HL-60 (cell line): ENCODE results near the gene ROCK1.

Experiments
- POLR2AphosphoS5 ChIP-seq: IDR thresholded peaks from 2 replicates; pipeline ENCODE4 v1.6.1; 2012; ENCODE audit warnings: low read depth
- REST ChIP-seq: IDR thresholded peaks from 2 replicates; pipeline ENCODE4 v1.6.1; 2012; ENCODE audit warnings: low read depth; ENCODE audit not compliant: insufficient replicate concordance
- SPI1 ChIP-seq: IDR thresholded peaks from 2 replicates; pipeline ENCODE4 v1.6.1; 2012; ENCODE audit warnings: low read depth, mild to moderate bottlenecking, borderline replicate concordance
- TF ChIP-seq, protein P1 (sequence below): IDR thresholded peaks from one replicate; pipeline ENCODE4 v1.5.1; 2011; ENCODE audit warnings: low read length, control low read depth, inconsistent platforms; ENCODE audit not compliant: insufficient read depth

GRCh38 chr18:21134895-21135294 lies 23.3 kb upstream of the ROCK1 start:
- TF ChIP-seq, protein P1, sequence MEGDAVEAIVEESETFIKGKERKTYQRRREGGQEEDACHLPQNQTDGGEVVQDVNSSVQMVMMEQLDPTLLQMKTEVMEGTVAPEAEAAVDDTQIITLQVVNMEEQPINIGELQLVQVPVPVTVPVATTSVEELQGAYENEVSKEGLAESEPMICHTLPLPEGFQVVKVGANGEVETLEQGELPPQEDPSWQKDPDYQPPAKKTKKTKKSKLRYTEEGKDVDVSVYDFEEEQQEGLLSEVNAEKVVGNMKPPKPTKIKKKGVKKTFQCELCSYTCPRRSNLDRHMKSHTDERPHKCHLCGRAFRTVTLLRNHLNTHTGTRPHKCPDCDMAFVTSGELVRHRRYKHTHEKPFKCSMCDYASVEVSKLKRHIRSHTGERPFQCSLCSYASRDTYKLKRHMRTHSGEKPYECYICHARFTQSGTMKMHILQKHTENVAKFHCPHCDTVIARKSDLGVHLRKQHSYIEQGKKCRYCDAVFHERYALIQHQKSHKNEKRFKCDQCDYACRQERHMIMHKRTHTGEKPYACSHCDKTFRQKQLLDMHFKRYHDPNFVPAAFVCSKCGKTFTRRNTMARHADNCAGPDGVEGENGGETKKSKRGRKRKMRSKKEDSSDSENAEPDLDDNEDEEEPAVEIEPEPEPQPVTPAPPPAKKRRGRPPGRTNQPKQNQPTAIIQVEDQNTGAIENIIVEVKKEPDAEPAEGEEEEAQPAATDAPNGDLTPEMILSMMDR: no peak
- TF ChIP-seq POLR2AphosphoS5 (no peak), REST (no peak), SPI1 (no peak)
